Thyroid gland (tissue), 4 donors: ENCODE data around the gene SMG1. TPM values are rescaled to one million over a fixed set of nuclear protein-coding genes. Genes with fewer than 3 reads are reported as not detected.

Source experiments
- DNase-seq, 2 donors: peaks; one replicate each; pipeline ENCODE4 v3.0.0-alpha.2; 2019
- H3K27ac ChIP-seq, 3 donors: fragments of 200-600 bp; sonication (generic); 1 replicate in 2 of 3; 2 replicates in 1 of 3; pipeline ENCODE4 v1.5.1; 2016 to 2019; ENCODE audit warnings: mild to moderate bottlenecking in 1 of 3, moderate library complexity in 1 of 3
- H3K27me3 ChIP-seq: fragments of 200-600 bp; sonication (generic); one replicate; pipeline ENCODE4 v1.5.1; 2019
- H3K36me3 ChIP-seq, 2 donors: fragments of 200-600 bp; sonication (generic); one replicate each; pipeline ENCODE4 v1.5.1; 2016 to 2019
- H3K4me1 ChIP-seq, 2 donors: fragments of 200-600 bp; sonication (generic); one replicate each; pipeline ENCODE4 v1.5.1; 2017 to 2019
- H3K4me3 ChIP-seq, 3 donors: fragments of 200-600 bp; sonication (generic); replicated peaks in 1 of 3; 1 replicate in 2 of 3; 2 replicates in 1 of 3; pipeline ENCODE4 v1.5.1; 2016; ENCODE audit warnings: mild to moderate bottlenecking in 1 of 3
- H3K9me3 ChIP-seq: fragments of 200-600 bp; sonication (generic); one replicate; pipeline ENCODE4 v1.5.1; 2017
- CTCF ChIP-seq, 6 experiments: fragments of 200-600 bp in 3 of 6; fragments of 450-650 bp in 3 of 6; sonication (generic) in 3 of 6; IDR thresholded peaks; one replicate each; pipeline ENCODE4 v1.5.1; 2016 to 2019; ENCODE audit warnings: antibody characterized with exemption in 6 of 6, mild to moderate bottlenecking in 2 of 6, inconsistent platforms in 1 of 6, moderate library complexity in 1 of 6
- POLR2A ChIP-seq, 2 donors: fragments of 450-650 bp; IDR thresholded peaks; one replicate each; pipeline ENCODE4 v1.6.1; 2017; ENCODE audit warnings: antibody characterized with exemption in 2 of 2, mild to moderate bottlenecking in 2 of 2, moderate library complexity in 1 of 2
- WGBS, 2 donors: methylation state at CpG; one replicate each; pipeline ENCODE4 v1.1.5; 2017; 5-methylcytosine and 5-hydroxymethylcytosine counted together
- intact Hi-C: fragments of 100-400 bp; cut with DNase I; formaldehyde crosslinking; loops from one replicate; pipeline ENCODE4 v1.15.1; 2023
- total RNA-seq, 4 donors: library from RNA; depleted of rRNA; stranded (reverse); fragments of >200 nt; gene quantifications; one replicate each; pipeline ENCODE4 v1.2.3, GENCODE V29; 2016

SMG1 gene
- total RNA-seq, 4 donors from 2014 or later: 106 to 156 (median 125) TPM

- no peak for TF ChIP-seq CTCF (IDR thresholded peaks at IDR 0.05)
- no peak overlapping the region for H3K4me3 ChIP-seq
- intact Hi-C loops: no loop called here
- DNase-seq: no peak
- H3K9me3 ChIP-seq: no peaks in the 10 kb centered on the region
- H3K27me3 ChIP-seq: no peaks in the 10 kb centered on the region
- H3K27ac ChIP-seq: no peak overlapping the region
- WGBS, 2 donors: 94 to 96% methylated on average over 13 of the region's 13 CpGs
- H3K36me3 ChIP-seq: peaks cover 42 to 46% of the 10 kb centered on the region in 2 donors
- peaks cover 0 to 7% of the 10 kb centered on the region in 2 donors for H3K4me1 ChIP-seq
These were observed 117.0 kb downstream of the SMG1 start for GRCh38 chr16:18809165-18809564.

DNA sequence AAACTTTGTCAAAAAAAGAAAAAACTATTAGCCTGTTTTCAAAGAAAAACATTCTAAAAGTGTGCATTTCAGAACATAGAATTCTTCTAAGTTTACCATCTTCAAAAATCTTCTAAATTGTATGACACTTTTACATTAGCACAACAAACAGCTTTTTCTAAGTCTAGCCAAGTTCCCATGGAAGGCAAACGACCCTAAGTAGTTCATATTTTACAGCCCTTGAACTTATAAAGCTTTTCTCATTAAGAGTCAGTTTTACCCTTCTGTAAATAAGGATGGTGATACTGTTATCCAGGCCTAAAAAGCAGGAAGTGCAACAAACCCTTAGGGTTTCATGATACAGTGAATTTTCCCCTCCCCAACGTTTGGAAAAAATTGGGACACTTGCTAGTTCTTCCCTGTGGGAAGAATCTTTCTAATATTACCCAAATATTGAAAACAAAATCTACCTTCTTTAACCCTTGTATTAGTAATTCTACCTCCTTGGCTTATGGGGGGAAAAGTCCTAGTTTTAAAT is 120.9 kb downstream of the SMG1 start:
- peaks cover 21 to 24% of the 10 kb centered on the region in 2 donors for H3K36me3 ChIP-seq
- no peak for TF ChIP-seq CTCF (IDR thresholded peaks at IDR 0.05)
- TF ChIP-seq POLR2A (IDR thresholded peaks at IDR 0.05): no peak
- DNase-seq: no peak
- peak overlapping the region in 1 of 3 donors; percentile 68 for H3K27ac ChIP-seq
- H3K4me1 ChIP-seq: peaks cover 11% of the 10 kb centered on the region in 2 donors
- H3K9me3 ChIP-seq: no peaks in the 10 kb centered on the region
- H3K4me3 ChIP-seq: no peak overlapping the region
- intact Hi-C loops: no loop called here
- 42 to 46% methylated on average over 2 of the region's 2 CpGs for WGBS, 2 donors
- no peaks in the 10 kb centered on the region for H3K27me3 ChIP-seq

GRCh38 chr16:18804540-18804939 is 121.7 kb downstream of the SMG1 start:
- 45 to 48% methylated on average over 3 of the region's 3 CpGs for WGBS, 2 donors
- Histone ChIP-seq H3K36me3 (peaks cover 15 to 18% of the 10 kb centered on the region in 2 donors), H3K4me3 (no peak overlapping the region), H3K4me1 (peaks cover 17 to 18% of the 10 kb centered on the region in 2 donors), H3K27me3 (no peaks in the 10 kb centered on the region), H3K9me3 (no peaks in the 10 kb centered on the region), H3K27ac (peak overlapping the region in 2 of 3 donors; percentile 26 to 68)
- no peak for TF ChIP-seq POLR2A (IDR thresholded peaks at IDR 0.05)
- TF ChIP-seq CTCF (IDR thresholded peaks at IDR 0.05): no peak
- intact Hi-C loops: loop anchor here (5.0 kb wide), 1 partner anchor 163 kb away; no protein-coding TSS in a partner anchor
- no peak for DNase-seq

- TF ChIP-seq POLR2A (IDR thresholded peaks at IDR 0.05) (no peak), CTCF (IDR thresholded peaks at IDR 0.05) (no peak)
- peaks cover 8 to 11% of the 10 kb centered on the region in 2 donors for H3K36me3 ChIP-seq
- DNase-seq: no peak
- peak overlapping the region in 1 of 3 donors; percentile 68 for H3K27ac ChIP-seq
- peaks cover 23% of the 10 kb centered on the region in 2 donors for H3K4me1 ChIP-seq
- intact Hi-C loops: loop anchor here (5.0 kb wide), 1 partner anchor 163 kb away; no protein-coding TSS in a partner anchor
- H3K27me3 ChIP-seq: no peaks in the 10 kb centered on the region
- 67 to 68% methylated on average over 5 of the region's 5 CpGs for WGBS, 2 donors
- H3K4me3 ChIP-seq: no peak overlapping the region
- H3K9me3 ChIP-seq: no peaks in the 10 kb centered on the region
These were observed 122.4 kb downstream of the SMG1 start for GRCh38 chr16:18803569-18804462.
